Suppressor macrophage treated with lipopolysaccharide for 4 hours (primary cell): Measurements from ENCODE around the gene TC2N.
"Not testable (repeated sequence)": the region's sequence is repeated elsewhere in the genome, so short reads cannot be mapped to it uniquely, and the experiment has no call there.

Source experiments
- DNase-seq: peaks from one replicate; pipeline ENCODE4 v3.0.0-alpha.2; 2020

TC2N gene

DNA sequence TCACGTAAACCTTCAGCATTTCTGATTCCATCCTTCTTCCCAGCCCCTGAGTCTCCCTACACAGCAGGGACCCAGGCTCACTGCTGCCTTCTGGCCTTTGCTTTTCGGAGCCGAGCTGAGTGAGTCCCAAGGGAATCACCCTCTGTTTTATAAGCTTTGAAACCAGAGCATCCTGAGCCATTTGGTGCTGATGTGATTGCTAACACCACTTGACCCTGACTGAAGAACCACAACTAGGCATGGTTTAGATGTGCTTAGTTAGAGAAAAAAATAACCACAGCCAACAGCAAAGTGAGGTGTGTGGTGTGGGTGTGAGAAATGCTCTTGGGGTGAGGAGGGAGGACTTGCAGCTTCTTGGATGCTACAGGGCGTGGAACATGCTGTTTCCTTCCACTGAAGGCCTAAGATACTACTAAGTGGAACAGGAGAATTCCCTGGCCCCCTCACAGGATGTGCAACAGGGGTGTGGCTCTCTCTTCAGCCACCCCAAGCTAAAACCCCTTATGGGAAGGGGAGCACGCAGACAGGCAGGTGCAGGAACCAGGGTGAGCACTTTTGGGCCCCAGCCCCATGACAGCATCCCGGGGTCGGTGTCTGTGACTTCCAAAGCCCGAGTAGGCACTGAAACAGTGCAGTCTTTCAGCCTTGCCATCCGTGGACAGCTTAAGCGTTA, at the start of gene TC2N:
Gene TC2N (minus strand): TSS at position 221 of the 673 bp plus-strand sequence. CDS start 53,767 bp downstream, outside the sequence.
- DNase-seq, result no peak

- DNase-seq, result no peak
Measured at GRCh38 chr14:91912035-91912434, 44.7 kb upstream of the TC2N start.

GRCh38 chr14:91911474-91912032, 44.2 kb upstream of the TC2N start:
- DNase-seq, result peak; percentile 52

GRCh38 chr14:91910196-91910595, 42.9 kb upstream of the TC2N start:
- DNase-seq, result peak; percentile 32

- no peak for DNase-seq
Measured at GRCh38 chr14:91906374-91906773, 39.0 kb upstream of the TC2N start.

DNA sequence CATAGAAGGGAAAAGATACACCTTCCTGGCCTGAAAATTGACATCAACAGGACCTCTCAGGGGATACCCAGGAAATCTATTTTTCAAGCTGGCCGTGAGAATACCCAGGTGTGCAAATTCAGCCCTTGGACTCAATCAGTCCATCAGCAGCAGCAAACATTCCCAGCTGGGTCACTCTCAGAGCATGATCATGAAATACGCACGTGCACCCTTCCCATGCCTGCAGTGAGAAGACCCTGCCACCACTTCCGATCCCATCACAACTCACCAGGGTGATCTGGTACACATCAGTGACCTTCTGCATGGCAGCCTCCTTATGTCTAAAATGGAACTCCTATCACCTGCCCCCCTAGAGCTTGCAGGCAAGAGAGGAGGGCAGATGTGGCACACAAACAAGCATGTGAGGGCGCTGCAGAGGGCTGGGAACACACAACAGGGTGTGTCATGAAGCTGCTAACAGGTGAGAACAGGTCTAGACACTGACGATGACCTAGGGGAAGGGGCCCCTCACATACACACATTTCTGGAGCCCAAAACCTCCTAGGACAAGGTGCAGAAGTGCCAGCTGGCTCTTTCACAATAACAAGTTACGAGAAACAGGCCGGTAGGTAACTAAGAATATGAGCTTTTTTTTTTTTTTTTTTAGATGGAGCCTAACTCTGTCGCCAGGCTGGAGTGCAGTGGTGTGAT, 37.8 kb upstream of the TC2N start:
- no peak for DNase-seq

DNA sequence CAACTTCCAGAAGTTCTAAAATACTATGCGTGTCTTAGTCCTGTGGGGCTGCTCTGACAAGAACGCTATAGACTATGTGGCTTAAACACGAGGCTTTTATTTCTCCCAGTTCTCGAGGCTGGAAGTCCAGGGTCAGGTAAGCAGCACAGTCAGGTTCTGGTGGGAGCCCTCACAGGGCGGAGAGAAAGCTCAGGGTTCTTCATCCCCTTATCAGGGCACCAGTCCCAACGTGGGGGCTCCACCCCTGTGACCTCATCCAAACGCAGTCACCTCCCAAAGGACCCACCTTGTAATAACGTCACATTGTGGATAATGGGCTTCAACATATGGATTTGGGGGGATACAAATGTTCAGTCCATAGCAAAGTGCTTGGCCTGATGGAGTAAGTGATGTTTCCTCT, 37.1 kb upstream of the TC2N start:
- no peak for DNase-seq

DNA sequence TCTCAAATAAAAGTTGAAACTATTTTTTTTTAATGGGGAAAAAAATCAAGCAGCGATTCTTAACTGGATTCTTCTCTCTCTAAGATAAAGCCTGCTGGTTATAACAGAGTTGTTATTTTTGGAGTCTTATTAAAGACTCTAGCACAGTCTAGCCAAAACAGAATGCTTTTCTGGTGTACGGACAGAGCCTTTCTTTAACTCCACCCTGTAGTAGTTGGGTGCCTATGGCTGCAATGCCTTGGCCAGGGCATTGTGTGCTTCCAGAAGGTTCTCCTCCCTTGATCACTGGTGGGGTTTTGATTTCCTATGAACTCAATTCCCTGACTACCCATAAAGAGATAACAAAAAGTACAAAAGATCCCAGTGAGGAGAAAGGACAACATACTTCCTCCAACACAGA, 35.7 kb upstream of the TC2N start:
- DNase-seq, result no peak

DNA sequence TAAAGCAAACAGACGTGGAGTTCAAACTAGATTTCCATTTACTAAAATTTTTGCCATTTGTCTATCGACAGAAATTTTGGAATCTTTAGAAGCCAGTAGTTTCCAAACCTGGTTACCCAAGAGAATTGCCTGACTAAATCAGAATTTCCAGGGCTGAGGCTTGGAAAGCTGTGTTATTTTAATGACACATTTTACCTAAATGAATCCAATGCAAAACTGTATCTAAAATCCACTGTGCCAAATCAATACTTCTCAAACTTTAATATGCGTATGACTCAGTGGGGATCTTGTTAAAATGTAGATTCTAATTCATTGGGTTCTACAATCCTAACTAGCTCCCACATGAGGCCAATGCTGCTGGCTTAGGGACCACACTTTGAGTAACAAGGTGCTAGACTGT, 35.0 kb upstream of the TC2N start:
- no peak for DNase-seq

GRCh38 chr14:91901449-91902226, 34.3 kb upstream of the TC2N start:
- no peak for DNase-seq

- peak; percentile 21 for DNase-seq
Measured at GRCh38 chr14:91899806-91900205, 32.5 kb upstream of the TC2N start.

GRCh38 chr14:91899213-91899612, 31.9 kb upstream of the TC2N start:
- DNase-seq, result no peak

GRCh38 chr14:91898372-91898771, 31.0 kb upstream of the TC2N start:
- no peak for DNase-seq

DNA sequence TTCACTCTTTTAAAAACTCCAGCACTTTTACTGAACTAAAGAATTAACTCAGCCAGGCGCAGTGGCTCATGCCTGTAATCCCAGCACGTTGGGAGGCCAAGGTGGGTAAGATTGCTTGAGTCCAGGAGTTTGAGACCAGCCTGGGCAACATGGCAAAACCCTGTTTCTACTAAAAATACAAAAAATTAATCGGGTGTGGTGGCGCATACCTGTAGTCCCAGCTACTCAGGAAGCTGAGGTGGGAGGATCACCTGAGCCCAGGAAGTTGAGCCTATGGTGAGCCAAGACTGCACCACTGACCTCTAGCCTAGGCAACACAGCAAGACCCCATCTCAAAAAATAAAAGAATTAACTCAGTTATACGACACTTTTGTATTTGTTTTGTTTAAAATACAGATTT, 30.4 kb upstream of the TC2N start:
- DNase-seq, result not testable (repeated sequence)

DNA sequence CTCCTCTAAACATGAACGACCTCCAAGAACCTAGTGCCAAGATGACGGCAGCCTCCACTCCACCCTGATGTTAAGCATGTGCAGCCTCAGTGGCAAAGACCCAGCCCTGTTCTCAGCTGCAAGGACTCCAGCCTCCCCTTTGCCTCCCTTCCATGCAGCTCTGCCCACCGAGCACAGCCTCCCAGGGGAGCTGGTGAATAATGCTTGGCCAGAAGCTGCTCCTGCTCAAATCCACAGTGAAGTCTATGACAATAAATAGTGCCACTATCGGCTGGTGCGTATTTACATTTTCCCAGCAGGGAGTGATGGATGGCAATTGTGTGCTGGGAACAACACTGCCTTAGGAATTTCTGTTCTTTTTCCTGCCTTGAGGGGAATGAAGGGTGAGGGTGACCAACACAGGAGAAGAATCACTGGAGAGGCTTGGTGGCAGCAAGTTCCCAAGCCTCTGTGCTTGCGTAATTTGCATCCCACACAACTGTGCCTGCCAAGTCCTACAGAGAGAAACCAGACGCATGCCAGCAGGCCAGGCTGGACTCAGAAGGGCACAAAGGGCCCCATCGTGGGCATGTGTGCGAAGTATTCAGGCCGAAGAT, 29.9 kb upstream of the TC2N start:
- DNase-seq, result peak; percentile 47

- DNase-seq, result no peak
Measured at GRCh38 chr14:91896419-91896818, 29.1 kb upstream of the TC2N start.

DNA sequence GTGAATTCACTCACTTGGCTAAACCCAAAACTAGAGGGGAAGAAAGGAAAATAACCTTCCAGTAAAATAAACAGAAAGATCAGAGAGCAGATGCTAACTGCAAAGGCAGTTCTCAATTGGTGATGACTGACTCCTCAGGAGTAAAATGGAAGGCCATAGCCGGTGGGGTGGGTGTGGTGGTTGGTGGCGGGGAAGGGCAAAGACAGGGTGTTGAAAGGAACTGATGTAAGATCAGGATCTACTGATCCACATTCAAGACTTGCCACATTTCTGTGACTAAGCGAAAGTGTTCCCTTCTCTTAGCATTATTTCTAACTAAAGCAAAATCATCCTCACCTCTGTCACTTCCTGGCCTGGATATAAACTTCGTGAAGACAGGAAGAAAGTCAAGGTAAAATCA, 26.3 kb upstream of the TC2N start:
- DNase-seq, result peak; percentile 68

DNA sequence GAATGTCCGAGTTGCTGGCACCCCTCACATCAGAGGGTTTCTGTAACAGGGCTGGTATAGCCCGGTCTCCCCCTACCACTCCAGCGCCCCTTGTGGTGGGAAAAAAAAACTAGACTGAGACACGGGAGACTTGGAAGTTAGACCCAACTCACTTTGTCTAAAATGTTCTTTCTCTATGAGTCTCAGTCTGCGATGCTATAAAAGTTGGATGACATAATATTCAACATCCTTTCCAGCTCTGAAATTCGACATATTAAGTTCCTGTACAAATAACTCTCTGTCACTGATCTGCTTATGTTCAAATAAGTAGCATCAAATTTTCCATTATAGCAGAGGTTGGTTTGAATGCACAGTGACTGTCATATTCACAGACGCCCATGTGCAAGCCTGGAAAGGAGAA, 25.7 kb upstream of the TC2N start:
- DNase-seq, result no peak

- DNase-seq, result no peak
Measured at GRCh38 chr14:91891721-91892220, 24.4 kb upstream of the TC2N start.

- no peak for DNase-seq
Measured at GRCh38 chr14:91891101-91891500, 23.8 kb upstream of the TC2N start.

DNA sequence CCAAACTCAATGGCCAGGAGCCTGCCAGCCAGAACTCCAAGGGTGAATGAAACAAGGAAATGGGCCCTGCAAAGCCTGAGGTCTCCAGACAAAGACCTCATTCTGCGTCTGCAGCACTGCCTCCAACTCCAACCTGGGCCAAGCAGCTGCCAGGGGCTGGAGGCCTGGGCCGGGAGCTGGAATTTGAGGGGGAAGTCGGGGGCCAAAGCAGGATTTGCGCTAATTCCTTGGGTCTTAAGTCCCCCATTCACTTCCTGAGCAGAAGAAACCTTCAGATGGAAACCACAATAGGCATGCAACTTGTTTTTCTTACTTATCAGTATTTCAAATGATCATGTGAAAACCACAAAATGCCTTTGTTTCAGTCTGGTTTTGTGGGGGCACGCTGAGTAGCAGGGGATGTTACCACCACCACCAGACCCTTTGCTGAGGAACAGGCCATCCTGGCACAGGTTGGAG, 23.0 kb upstream of the TC2N start:
- DNase-seq, result no peak

- DNase-seq, result no peak
Measured at GRCh38 chr14:91889477-91890211, 22.3 kb upstream of the TC2N start.
